SK-N-SH (cell line): ENCODE measurements around the gene UNC13D. TPM values are rescaled to one million over a fixed set of nuclear protein-coding genes. Genes with fewer than 3 reads are reported as not detected.

Source experiments
- CTCF ChIA-PET: fragments of 300-600, 350-600 bp; formaldehyde crosslinking; extraction: SDS; loops from one replicate; lab custom pipeline; 2021; lab: Yijun Ruan, JAX
- POLR2A ChIA-PET: fragments of 350-600 bp; sonication (Branson Sonifier 250); formaldehyde crosslinking; extraction: SDS; loops from one replicate; lab custom pipeline; 2020; ENCODE audit warnings: antibody characterized with exemption, inconsistent platforms; lab: Yijun Ruan, JAX
- DNase-seq: peaks from one replicate; pipeline ENCODE4 v3.0.0; 2012
- H2AFZ ChIP-seq: fragments of 200-600 bp; sonication (generic); 2 replicates; pipeline ENCODE4 v1.8.1; 2016; ENCODE audit warnings: antibody characterized with exemption, mild to moderate bottlenecking, low read depth
- H3F3A ChIP-seq: fragments of 200-600 bp; sonication (generic); replicated peaks from 2 replicates; pipeline ENCODE3; 2016; ENCODE audit warnings: antibody characterized with exemption, mild to moderate bottlenecking; ENCODE audit not compliant: insufficient read depth
- H3K27ac ChIP-seq, 2 experiments: fragments of 200-500 bp in 1 of 2; fragments of 200-600 bp in 1 of 2; sonication (Bioruptor generic) in 1 of 2; sonication (generic), shearing (Covaris generic) in 1 of 2; 2 replicates each; pipeline versions ENCODE4 v1.5.1 to v1.6.1; 2014 to 2016; ENCODE audit warnings: low read depth in 2 of 2, inconsistent platforms in 1 of 2, low read length in 1 of 2, mild to moderate bottlenecking in 1 of 2, mixed read lengths in 1 of 2
- H3K27me3 ChIP-seq: fragments of 200-600 bp; sonication (generic), shearing (Covaris generic); 2 replicates; pipeline ENCODE4 v1.6.1; 2016; ENCODE audit warnings: mixed run types; ENCODE audit not compliant: insufficient read depth
- H3K36me3 ChIP-seq, 2 experiments: fragments of 200-500 bp in 1 of 2; fragments of 200-600 bp in 1 of 2; sonication (Bioruptor generic) in 1 of 2; sonication (generic) in 1 of 2; replicated peaks in 1 of 2; 2 replicates each; pipeline versions ENCODE3 to v1.5.1; 2014 to 2016; ENCODE audit warnings: low read length in 1 of 2, mild to moderate bottlenecking in 1 of 2; ENCODE audit not compliant: insufficient read depth in 2 of 2, control insufficient read depth in 1 of 2
- H3K4me1 ChIP-seq, 2 experiments: fragments of 200-500 bp in 1 of 2; fragments of 200-600 bp in 1 of 2; sonication (Bioruptor generic) in 1 of 2; sonication (generic), shearing (Covaris generic) in 1 of 2; 2 replicates each; pipeline versions ENCODE4 v1.5.1 to v1.6.1; 2014 to 2016; ENCODE audit warnings: low read depth in 1 of 2, low read length in 1 of 2, mixed run types in 1 of 2; ENCODE audit not compliant: insufficient read depth in 2 of 2, control insufficient read depth in 1 of 2
- H3K4me2 ChIP-seq: fragments of 200-600 bp; sonication (generic), shearing (Covaris generic); 2 replicates; pipeline ENCODE4 v1.6.1; 2017; ENCODE audit warnings: mixed run types
- H3K4me3 ChIP-seq, 2 experiments: fragments of 200-500 bp in 1 of 2; fragments of 200-600 bp in 1 of 2; sonication (Bioruptor generic) in 1 of 2; sonication (generic), shearing (Covaris generic) in 1 of 2; 2 replicates each; pipeline versions ENCODE4 v1.5.1 to v1.8.1; 2014 to 2016; ENCODE audit warnings: low read depth in 2 of 2, inconsistent platforms in 1 of 2, low read length in 1 of 2, mild to moderate bottlenecking in 1 of 2, mixed read lengths in 1 of 2, moderate library complexity in 1 of 2
- H3K79me2 ChIP-seq: fragments of 200-600 bp; sonication (generic); 2 replicates; pipeline ENCODE4 v1.8.1; 2017; ENCODE audit warnings: mild to moderate bottlenecking; ENCODE audit not compliant: insufficient read depth
- H3K9ac ChIP-seq: fragments of 200-600 bp; sonication (generic); 2 replicates; pipeline ENCODE4 v1.6.1; 2017; ENCODE audit warnings: mixed run types
- H3K9me2 ChIP-seq: fragments of 200-600 bp; sonication (generic); 2 replicates; pipeline ENCODE4 v1.6.1; 2017; ENCODE audit warnings: mixed run types
- H3K9me3 ChIP-seq: fragments of 200-600 bp; sonication (generic); 2 replicates; pipeline ENCODE4 v1.6.1; 2017; ENCODE audit warnings: mixed run types, mild to moderate bottlenecking, moderate library complexity
- H4K20me1 ChIP-seq: fragments of 200-600 bp; sonication (generic); 2 replicates; pipeline ENCODE4 v1.6.1; 2017; ENCODE audit warnings: mild to moderate bottlenecking, mixed run types; ENCODE audit not compliant: insufficient read depth
- EP300 ChIP-seq, 2 experiments: IDR thresholded peaks; 2 replicates each; pipeline versions ENCODE4 v1.4.0 to v1.6.1; 2012; ENCODE audit warnings: borderline replicate concordance in 1 of 2, low read depth in 1 of 2, low read length in 1 of 2
- FOSL2 ChIP-seq: IDR thresholded peaks from 2 replicates; pipeline ENCODE4 v1.4.0; 2012; ENCODE audit warnings: low read depth, mild to moderate bottlenecking, moderate library complexity, borderline replicate concordance
- FOXJ3 ChIP-seq: sonication (generic); formaldehyde crosslinking; IDR thresholded peaks from 2 replicates; pipeline ENCODE4 v1.5.1; 2020; ENCODE audit warnings: mild to moderate bottlenecking, missing genetic modification reagents
- GABPA ChIP-seq: IDR thresholded peaks from 2 replicates; pipeline ENCODE4 v1.4.0; 2012; ENCODE audit warnings: low read depth, mild to moderate bottlenecking
- GATA2 ChIP-seq: sonication (generic); formaldehyde crosslinking; IDR thresholded peaks from 2 replicates; pipeline ENCODE4 v1.5.0; 2020; ENCODE audit warnings: mild to moderate bottlenecking, missing genetic modification reagents
- SMC3 ChIP-seq: IDR thresholded peaks from 2 replicates; pipeline ENCODE4 v1.6.1; 2012; ENCODE audit warnings: low read depth, low read length, improper control_type of control experiment
- TAF1 ChIP-seq: IDR thresholded peaks from 2 replicates; pipeline ENCODE4 v1.6.1; 2012; ENCODE audit warnings: low read depth, mild to moderate bottlenecking, low read length, moderate library complexity, borderline replicate concordance
- YY1 ChIP-seq: IDR thresholded peaks from 2 replicates; pipeline ENCODE4 v1.4.0; 2012; ENCODE audit warnings: low read depth, mild to moderate bottlenecking
- WGBS: methylation state at CpG from one replicate; pipeline ENCODE4 v1.1.6; 2017; ENCODE audit warnings: low lambda C conversion rate; 5-methylcytosine and 5-hydroxymethylcytosine counted together
- polyA plus RNA-seq, 3 experiments: library from polyadenylated mRNA; depleted of rRNA; stranded (reverse); fragments of >200 nt; gene quantifications; 2 replicates each; pipeline ENCODE4 v1.2.3, GENCODE V29; 2012
- TF ChIP-seq, protein P1 (sequence below): fragments of 150-350 bp; IDR thresholded peaks from 2 replicates; pipeline ENCODE4 v1.6.1; 2016; ENCODE audit warnings: mild to moderate bottlenecking, low read depth, low read length
- TF ChIP-seq, protein P2 (sequence below): IDR thresholded peaks from 2 replicates; pipeline ENCODE4 v1.6.1; 2012; ENCODE audit warnings: mild to moderate bottlenecking, low read depth, low read length, moderate library complexity
- TF ChIP-seq, protein P3 (sequence below): IDR thresholded peaks from 2 replicates; pipeline ENCODE4 v1.4.0; 2012; ENCODE audit warnings: low read depth, borderline replicate concordance
- TF ChIP-seq, protein P4 (sequence below): IDR thresholded peaks from 2 replicates; pipeline ENCODE4 v1.4.0; 2012; ENCODE audit warnings: low read depth, borderline replicate concordance

UNC13D gene
- polyA plus RNA-seq, 1 of the 3 experiments (the other 2 are of a cell fraction): 0.99 TPM

DNA sequence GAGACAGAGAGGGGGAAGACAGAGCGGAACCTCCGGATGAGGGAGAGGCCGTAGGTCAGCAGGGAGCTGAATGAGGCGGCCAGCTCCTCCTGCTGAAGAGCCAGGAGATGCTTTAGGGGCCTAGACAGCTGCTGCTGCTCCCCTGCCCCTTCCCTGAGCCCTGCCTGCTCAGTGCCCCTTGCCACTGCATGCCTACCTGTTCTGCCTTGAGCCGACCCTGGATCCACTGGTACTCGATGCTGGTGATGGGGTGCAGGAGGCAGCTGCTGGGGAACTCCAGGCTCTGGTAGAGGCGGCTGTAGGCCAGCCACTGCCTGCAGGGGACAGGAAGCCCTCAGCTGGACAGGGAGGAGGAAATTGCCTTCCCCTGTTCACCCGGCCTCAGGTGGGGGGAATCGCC is 7.6 kb downstream of the UNC13D start:
- ChIA-PET CTCF (interaction anchor here (0.8 to 16.5 kb wide), 8 partner anchors 4 to 89 kb away, joined by 3 to 326 read pairs (median 4); partner anchors contain the start of genes UNC13D and WBP2), POLR2A (interaction anchor here (0.6 to 1.2 kb wide), 3 partner anchors 9 to 831 kb away, joined by 3 to 4 read pairs (median 4); no protein-coding TSS in a partner anchor)
- Histone ChIP-seq H3K9ac (no peak overlapping the region), H3K9me2 (no peaks in the 10 kb centered on the region), H3K4me3 (no peak overlapping the region), H3K9me3 (no peaks in the 10 kb centered on the region), H3K4me2 (no peak overlapping the region), H3K79me2 (no peaks in the 10 kb centered on the region), H3K27ac (no peak overlapping the region), H3K4me1 (peaks cover 0 to 4% of the 10 kb centered on the region in 2 experiments; a peak in 1 of 4 replicates), H3F3A (no peaks in the 10 kb centered on the region), H2AFZ (no peak overlapping the region), H3K27me3 (no peaks in the 10 kb centered on the region), H4K20me1 (no peaks in the 10 kb centered on the region), H3K36me3 (no peaks in the 10 kb centered on the region)
- DNase-seq: no peak
- TF ChIP-seq GATA2 (no peak), FOXJ3 (CRISPR knock-in tag) (no peak), TAF1 (no peak), SMC3 (no peak), GABPA (no peak), YY1 (no peak), FOSL2 (no peak), EP300 (IDR thresholded peaks at IDR 0.05; ENCODE audit: borderline replicate concordance in 1 of 2, low read depth in 1 of 2, low read length in 1 of 2) (no peak)
- TF ChIP-seq, protein P1, sequence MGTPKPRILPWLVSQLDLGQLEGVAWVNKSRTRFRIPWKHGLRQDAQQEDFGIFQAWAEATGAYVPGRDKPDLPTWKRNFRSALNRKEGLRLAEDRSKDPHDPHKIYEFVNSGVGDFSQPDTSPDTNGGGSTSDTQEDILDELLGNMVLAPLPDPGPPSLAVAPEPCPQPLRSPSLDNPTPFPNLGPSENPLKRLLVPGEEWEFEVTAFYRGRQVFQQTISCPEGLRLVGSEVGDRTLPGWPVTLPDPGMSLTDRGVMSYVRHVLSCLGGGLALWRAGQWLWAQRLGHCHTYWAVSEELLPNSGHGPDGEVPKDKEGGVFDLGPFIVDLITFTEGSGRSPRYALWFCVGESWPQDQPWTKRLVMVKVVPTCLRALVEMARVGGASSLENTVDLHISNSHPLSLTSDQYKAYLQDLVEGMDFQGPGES: no peak
- TF ChIP-seq, protein P2, sequence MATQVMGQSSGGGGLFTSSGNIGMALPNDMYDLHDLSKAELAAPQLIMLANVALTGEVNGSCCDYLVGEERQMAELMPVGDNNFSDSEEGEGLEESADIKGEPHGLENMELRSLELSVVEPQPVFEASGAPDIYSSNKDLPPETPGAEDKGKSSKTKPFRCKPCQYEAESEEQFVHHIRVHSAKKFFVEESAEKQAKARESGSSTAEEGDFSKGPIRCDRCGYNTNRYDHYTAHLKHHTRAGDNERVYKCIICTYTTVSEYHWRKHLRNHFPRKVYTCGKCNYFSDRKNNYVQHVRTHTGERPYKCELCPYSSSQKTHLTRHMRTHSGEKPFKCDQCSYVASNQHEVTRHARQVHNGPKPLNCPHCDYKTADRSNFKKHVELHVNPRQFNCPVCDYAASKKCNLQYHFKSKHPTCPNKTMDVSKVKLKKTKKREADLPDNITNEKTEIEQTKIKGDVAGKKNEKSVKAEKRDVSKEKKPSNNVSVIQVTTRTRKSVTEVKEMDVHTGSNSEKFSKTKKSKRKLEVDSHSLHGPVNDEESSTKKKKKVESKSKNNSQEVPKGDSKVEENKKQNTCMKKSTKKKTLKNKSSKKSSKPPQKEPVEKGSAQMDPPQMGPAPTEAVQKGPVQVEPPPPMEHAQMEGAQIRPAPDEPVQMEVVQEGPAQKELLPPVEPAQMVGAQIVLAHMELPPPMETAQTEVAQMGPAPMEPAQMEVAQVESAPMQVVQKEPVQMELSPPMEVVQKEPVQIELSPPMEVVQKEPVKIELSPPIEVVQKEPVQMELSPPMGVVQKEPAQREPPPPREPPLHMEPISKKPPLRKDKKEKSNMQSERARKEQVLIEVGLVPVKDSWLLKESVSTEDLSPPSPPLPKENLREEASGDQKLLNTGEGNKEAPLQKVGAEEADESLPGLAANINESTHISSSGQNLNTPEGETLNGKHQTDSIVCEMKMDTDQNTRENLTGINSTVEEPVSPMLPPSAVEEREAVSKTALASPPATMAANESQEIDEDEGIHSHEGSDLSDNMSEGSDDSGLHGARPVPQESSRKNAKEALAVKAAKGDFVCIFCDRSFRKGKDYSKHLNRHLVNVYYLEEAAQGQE: no peak
- TF ChIP-seq, protein P3, sequence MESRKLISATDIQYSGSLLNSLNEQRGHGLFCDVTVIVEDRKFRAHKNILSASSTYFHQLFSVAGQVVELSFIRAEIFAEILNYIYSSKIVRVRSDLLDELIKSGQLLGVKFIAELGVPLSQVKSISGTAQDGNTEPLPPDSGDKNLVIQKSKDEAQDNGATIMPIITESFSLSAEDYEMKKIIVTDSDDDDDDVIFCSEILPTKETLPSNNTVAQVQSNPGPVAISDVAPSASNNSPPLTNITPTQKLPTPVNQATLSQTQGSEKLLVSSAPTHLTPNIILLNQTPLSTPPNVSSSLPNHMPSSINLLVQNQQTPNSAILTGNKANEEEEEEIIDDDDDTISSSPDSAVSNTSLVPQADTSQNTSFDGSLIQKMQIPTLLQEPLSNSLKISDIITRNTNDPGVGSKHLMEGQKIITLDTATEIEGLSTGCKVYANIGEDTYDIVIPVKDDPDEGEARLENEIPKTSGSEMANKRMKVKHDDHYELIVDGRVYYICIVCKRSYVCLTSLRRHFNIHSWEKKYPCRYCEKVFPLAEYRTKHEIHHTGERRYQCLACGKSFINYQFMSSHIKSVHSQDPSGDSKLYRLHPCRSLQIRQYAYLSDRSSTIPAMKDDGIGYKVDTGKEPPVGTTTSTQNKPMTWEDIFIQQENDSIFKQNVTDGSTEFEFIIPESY: no peak
- TF ChIP-seq, protein P4, sequence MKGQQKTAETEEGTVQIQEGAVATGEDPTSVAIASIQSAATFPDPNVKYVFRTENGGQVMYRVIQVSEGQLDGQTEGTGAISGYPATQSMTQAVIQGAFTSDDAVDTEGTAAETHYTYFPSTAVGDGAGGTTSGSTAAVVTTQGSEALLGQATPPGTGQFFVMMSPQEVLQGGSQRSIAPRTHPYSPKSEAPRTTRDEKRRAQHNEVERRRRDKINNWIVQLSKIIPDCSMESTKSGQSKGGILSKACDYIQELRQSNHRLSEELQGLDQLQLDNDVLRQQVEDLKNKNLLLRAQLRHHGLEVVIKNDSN: no peak
- 83% methylated on average over 9 of the region's 9 CpGs for WGBS
